GM06990 (cell line): ENCODE data around the gene MESP2.

Experiments
- DNase-seq: peaks from one replicate; pipeline ENCODE4 v3.0.0-alpha.2; 2011; ENCODE audit not compliant: insufficient read length; ENCODE audit errors: extremely low read depth
- H3K27me3 ChIP-seq: replicated peaks from 2 replicates; pipeline ENCODE4 v1.6.0; 2011; ENCODE audit warnings: low read length; ENCODE audit not compliant: control insufficient read depth, insufficient read depth
- H3K36me3 ChIP-seq: 2 replicates; pipeline ENCODE4 v1.5.1; 2011; ENCODE audit warnings: low read length; ENCODE audit not compliant: control insufficient read depth, insufficient read depth
- H3K4me3 ChIP-seq: replicated peaks from 2 replicates; pipeline ENCODE4 v1.5.1; 2011; ENCODE audit warnings: low read depth, mild to moderate bottlenecking, control low read depth, low read length
- TF ChIP-seq, protein P1 (sequence below): IDR thresholded peaks from 2 replicates; pipeline ENCODE4 v1.5.1; 2011; ENCODE audit warnings: low read length, control low read depth, mild to moderate bottlenecking, inconsistent platforms; ENCODE audit not compliant: insufficient read depth, poor library complexity, severe bottlenecking

The MESP2 gene

DNA sequence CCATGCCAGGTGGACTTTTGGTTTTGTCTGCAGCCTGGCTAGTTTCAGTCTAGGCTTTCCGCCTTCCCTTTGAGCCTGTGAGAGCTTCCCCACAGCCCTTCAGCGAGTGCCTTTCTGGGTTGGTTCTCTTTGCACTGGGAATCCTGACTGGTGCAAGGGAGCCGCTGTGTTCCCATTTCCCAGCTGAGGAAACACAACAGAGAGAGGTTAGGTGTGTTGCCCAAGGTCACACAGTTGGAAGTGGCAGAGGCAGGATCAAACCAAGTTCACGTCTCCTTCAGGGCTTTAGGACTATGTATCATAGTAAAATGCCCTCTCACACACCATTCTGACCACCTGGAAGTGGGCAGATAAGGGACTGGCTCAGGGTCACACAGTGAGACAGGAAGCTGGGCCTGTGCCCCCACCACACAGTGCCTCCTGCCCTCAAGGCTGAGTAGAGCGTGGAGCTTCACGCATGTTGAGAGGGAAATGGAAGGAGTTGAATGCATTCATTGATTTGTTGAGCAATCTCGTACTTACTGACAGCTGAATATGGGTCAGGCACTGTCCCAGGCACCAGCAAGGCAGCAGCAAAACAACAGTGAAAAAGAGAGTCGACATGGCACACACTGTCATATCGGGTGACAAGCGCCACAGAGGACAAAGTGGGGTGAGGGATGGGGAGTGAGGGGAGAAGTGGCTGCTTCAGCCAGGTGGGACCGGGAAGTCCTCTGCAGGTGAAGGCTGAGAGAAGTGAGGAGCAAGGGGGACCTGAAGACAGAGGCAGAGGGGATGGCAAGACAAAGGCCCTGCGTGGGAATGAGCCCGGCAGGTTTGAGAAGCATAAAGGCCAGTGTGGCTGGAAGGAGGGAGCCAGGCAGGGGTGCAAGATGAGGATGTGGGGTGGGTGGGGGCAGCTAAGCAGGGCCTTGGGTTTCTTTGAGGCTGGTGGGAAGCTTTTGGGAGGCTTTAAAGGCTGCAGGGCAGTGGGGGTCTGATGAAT is 50.8 kb downstream of the MESP2 start:
- DNase-seq: no peak
- H3K4me3 ChIP-seq: no peak overlapping the region
- no peaks in the 10 kb centered on the region for H3K27me3 ChIP-seq
- H3K36me3 ChIP-seq: no peaks in the 10 kb centered on the region
- TF ChIP-seq, protein P1, sequence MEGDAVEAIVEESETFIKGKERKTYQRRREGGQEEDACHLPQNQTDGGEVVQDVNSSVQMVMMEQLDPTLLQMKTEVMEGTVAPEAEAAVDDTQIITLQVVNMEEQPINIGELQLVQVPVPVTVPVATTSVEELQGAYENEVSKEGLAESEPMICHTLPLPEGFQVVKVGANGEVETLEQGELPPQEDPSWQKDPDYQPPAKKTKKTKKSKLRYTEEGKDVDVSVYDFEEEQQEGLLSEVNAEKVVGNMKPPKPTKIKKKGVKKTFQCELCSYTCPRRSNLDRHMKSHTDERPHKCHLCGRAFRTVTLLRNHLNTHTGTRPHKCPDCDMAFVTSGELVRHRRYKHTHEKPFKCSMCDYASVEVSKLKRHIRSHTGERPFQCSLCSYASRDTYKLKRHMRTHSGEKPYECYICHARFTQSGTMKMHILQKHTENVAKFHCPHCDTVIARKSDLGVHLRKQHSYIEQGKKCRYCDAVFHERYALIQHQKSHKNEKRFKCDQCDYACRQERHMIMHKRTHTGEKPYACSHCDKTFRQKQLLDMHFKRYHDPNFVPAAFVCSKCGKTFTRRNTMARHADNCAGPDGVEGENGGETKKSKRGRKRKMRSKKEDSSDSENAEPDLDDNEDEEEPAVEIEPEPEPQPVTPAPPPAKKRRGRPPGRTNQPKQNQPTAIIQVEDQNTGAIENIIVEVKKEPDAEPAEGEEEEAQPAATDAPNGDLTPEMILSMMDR: no peak

DNA sequence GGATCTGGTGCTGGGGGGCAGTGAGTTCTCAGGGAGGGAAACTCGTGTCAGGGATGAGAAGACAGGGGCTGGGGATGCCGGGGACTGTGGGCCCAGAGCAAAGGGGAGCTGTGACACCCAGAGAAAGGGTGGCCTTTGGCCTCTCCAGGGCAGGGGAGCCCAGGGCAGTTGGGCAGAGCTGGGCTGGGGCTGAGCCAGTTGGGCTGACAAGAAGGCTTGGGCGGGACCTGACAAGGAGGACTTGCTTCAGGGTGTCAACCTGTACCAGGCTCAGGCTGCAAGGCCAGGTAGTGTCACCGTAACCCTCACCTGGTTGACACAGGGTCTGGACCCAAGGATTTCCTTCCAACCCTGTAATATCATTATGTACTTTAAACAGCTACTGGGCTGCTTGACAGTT is 51.7 kb downstream of the MESP2 start:
- Histone ChIP-seq H3K27me3 (no peaks in the 10 kb centered on the region), H3K36me3 (no peaks in the 10 kb centered on the region; the same call in 1 of the 2 replicates), H3K4me3 (no peak overlapping the region)
- TF ChIP-seq, protein P1: no peak
- no peak for DNase-seq
